ENCODE measurements around the gene FAHD2A. TPM values are rescaled to one million over a fixed set of nuclear protein-coding genes. Genes with fewer than 3 reads are reported as not detected.

FAHD2A gene
- 19.7 and 21.4 TPM in 2 replicates for total RNA-seq

DNA sequence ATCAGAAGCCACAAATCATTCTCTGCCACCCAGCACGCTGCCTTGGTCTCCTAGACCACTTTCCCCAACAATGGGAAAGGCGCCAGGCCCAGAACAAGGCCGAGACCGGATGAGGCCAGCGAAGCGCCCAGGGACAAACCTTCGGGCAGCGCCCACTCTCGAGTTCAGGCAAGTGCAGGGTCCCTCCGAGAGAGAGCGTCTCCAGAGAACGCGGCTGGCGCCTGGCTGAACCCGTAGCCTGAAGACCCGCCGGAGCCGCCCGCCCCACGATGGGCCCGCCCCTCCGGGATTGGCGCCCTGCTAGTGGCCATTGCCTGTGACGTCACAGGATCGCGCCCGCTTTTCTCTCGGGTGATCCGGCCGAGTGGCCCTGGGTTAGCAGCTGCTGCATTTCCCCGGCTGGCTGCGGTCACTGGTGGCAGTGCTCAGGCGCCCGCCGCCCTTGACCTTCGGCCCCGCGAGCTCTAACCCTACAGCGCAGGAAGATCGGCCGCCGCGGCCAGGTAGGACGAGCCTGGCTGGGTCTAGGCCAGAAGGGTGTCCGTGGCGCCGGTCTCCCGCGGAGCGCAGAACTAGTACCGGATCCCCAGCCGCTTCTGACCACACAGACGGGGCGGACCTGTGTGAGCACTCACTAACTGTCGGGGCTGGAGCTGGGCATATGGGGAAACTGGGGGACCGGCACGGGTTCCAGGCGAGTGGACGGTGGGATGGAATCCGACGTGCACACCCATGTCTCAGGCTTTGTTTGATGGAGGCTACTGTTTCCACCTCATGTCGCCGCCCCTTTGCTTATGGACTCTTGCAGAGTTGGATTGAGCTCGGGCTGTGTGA lies at the start of gene FAHD2A:
Gene FAHD2A (plus strand): TSS at position 339 of the 834 bp plus-strand sequence. CDS start 2,851 bp downstream, outside the sequence.
- Histone ChIP-seq H3K36me3 (ENCODE audit: insufficient read depth, low read length) (no peaks in the 10 kb centered on the region), H3K27ac (ENCODE audit: low read depth, low read length) (peak within 1 kb of the TSS; percentile 70), H2AFZ (ENCODE audit: low read length) (peak within 1 kb of the TSS; percentile 86), H3K4me3 (ENCODE audit: insufficient read depth, low read length) (peak within 1 kb of the TSS; percentile 93), H3K79me2 (ENCODE audit: insufficient read depth, low read length) (peaks cover 21% of the 10 kb centered on the region), H3K9me3 (ENCODE audit: low read depth, low read length) (no peaks in the 10 kb centered on the region), H3K4me1 (ENCODE audit: insufficient read depth, low read length) (peaks cover 7% of the 10 kb centered on the region), H3K4me2 (ENCODE audit: insufficient read depth, low read length) (peak within 1 kb of the TSS; percentile 92), H4K20me1 (ENCODE audit: insufficient read depth, low read length) (no peaks in the 10 kb centered on the region), H3K27me3 (ENCODE audit: insufficient read depth, low read length) (no peaks in the 10 kb centered on the region)
- TF ChIP-seq, protein P1, sequence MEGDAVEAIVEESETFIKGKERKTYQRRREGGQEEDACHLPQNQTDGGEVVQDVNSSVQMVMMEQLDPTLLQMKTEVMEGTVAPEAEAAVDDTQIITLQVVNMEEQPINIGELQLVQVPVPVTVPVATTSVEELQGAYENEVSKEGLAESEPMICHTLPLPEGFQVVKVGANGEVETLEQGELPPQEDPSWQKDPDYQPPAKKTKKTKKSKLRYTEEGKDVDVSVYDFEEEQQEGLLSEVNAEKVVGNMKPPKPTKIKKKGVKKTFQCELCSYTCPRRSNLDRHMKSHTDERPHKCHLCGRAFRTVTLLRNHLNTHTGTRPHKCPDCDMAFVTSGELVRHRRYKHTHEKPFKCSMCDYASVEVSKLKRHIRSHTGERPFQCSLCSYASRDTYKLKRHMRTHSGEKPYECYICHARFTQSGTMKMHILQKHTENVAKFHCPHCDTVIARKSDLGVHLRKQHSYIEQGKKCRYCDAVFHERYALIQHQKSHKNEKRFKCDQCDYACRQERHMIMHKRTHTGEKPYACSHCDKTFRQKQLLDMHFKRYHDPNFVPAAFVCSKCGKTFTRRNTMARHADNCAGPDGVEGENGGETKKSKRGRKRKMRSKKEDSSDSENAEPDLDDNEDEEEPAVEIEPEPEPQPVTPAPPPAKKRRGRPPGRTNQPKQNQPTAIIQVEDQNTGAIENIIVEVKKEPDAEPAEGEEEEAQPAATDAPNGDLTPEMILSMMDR (IDR thresholded peaks at IDR 0.05; ENCODE audit: extremely low read depth, low read depth, low read length) = no peak
- peak; percentile 99 for DNase-seq (ENCODE audit: insufficient read length, low spot score, missing footprints)

- no peaks in the 10 kb centered on the region for H3K36me3 ChIP-seq (ENCODE audit: insufficient read depth, low read length)
- no peak overlapping the region for H3K4me3 ChIP-seq (ENCODE audit: insufficient read depth, low read length)
- DNase-seq (ENCODE audit: insufficient read length, low spot score, missing footprints) = peak; percentile 58
- no peak overlapping the region for H3K27ac ChIP-seq (ENCODE audit: low read depth, low read length)
- H3K79me2 ChIP-seq (ENCODE audit: insufficient read depth, low read length) = no peaks in the 10 kb centered on the region
- no peak overlapping the region for H3K4me2 ChIP-seq (ENCODE audit: insufficient read depth, low read length)
- H3K9me3 ChIP-seq (ENCODE audit: low read depth, low read length) = no peaks in the 10 kb centered on the region
- H3K4me1 ChIP-seq (ENCODE audit: insufficient read depth, low read length) = no peaks in the 10 kb centered on the region
- TF ChIP-seq, protein P1 (IDR thresholded peaks at IDR 0.05; ENCODE audit: extremely low read depth, low read depth, low read length) = no peak
- H2AFZ ChIP-seq (ENCODE audit: low read length) = no peak overlapping the region
- no peaks in the 10 kb centered on the region for H3K27me3 ChIP-seq (ENCODE audit: insufficient read depth, low read length)
- H4K20me1 ChIP-seq (ENCODE audit: insufficient read depth, low read length) = no peaks in the 10 kb centered on the region
Observed at GRCh38 chr2:95353055-95353575, 49.4 kb upstream of the FAHD2A start.

GRCh38 chr2:95353613-95354468 lies 48.7 kb upstream of the FAHD2A start:
- Histone ChIP-seq H3K36me3 (ENCODE audit: insufficient read depth, low read length) (no peaks in the 10 kb centered on the region), H3K79me2 (ENCODE audit: insufficient read depth, low read length) (no peaks in the 10 kb centered on the region), H3K9me3 (ENCODE audit: low read depth, low read length) (no peaks in the 10 kb centered on the region), H3K4me1 (ENCODE audit: insufficient read depth, low read length) (no peaks in the 10 kb centered on the region), H3K27me3 (ENCODE audit: insufficient read depth, low read length) (no peaks in the 10 kb centered on the region), H3K27ac (ENCODE audit: low read depth, low read length) (no peak overlapping the region), H3K4me3 (ENCODE audit: insufficient read depth, low read length) (no peak overlapping the region), H3K4me2 (ENCODE audit: insufficient read depth, low read length) (no peak overlapping the region), H2AFZ (ENCODE audit: low read length) (no peak overlapping the region), H4K20me1 (ENCODE audit: insufficient read depth, low read length) (peaks cover 4% of the 10 kb centered on the region)
- TF ChIP-seq, protein P1 (IDR thresholded peaks at IDR 0.05; ENCODE audit: extremely low read depth, low read depth, low read length) = no peak
- DNase-seq (ENCODE audit: insufficient read length, low spot score, missing footprints) = peak; percentile 26

Data from osteoblast (primary cell).